Small intestine (tissue), 7 donors: ENCODE data around the gene MTARC2. TPM values are rescaled to one million over a fixed set of nuclear protein-coding genes. Genes with fewer than 3 reads are reported as not detected.
A peak's percentile ranks its signal among the peaks of the same experiment; 100 is the strongest.

Experiments
- DNase-seq, 2 donors: peaks; one replicate each; pipeline versions ENCODE4 v3.0.0 to v3.0.0-alpha.2; 2013
- FAIRE-seq: peaks from 2 replicates; lab custom pipeline; 2012; peaks lifted over from hg19 to GRCh38; lab: Jason Lieb, UNC
- H3K27ac ChIP-seq, 3 donors: one replicate each; pipeline ENCODE4 v1.5.1; 2013; ENCODE audit warnings: low read length in 2 of 3, mild to moderate bottlenecking in 2 of 3, control low read depth in 1 of 3, inconsistent platforms in 1 of 3, low read depth in 1 of 3, moderate library complexity in 1 of 3
- H3K27me3 ChIP-seq, 3 donors: one replicate each; pipeline ENCODE4 v1.6.1; 2013; ENCODE audit warnings: low read length in 3 of 3, inconsistent platforms in 1 of 3; ENCODE audit not compliant: control insufficient read depth in 3 of 3, insufficient read depth in 3 of 3
- H3K36me3 ChIP-seq, 3 donors: one replicate each; pipeline ENCODE4 v1.6.1; 2013; ENCODE audit warnings: low read length in 3 of 3, inconsistent platforms in 1 of 3, low read depth in 1 of 3, mild to moderate bottlenecking in 1 of 3, moderate library complexity in 1 of 3; ENCODE audit not compliant: control insufficient read depth in 3 of 3, insufficient read depth in 2 of 3
- H3K4me1 ChIP-seq, 3 donors: one replicate each; pipeline ENCODE4 v1.6.1; 2013; ENCODE audit warnings: low read length in 2 of 3, inconsistent platforms in 1 of 3, low read depth in 1 of 3, mild to moderate bottlenecking in 1 of 3, moderate library complexity in 1 of 3; ENCODE audit not compliant: control insufficient read depth in 3 of 3, insufficient read depth in 2 of 3
- H3K4me3 ChIP-seq, 3 donors: one replicate each; pipeline ENCODE4 v1.5.1; 2013; ENCODE audit warnings: low read length in 3 of 3, control low read depth in 1 of 3, inconsistent platforms in 1 of 3, low read depth in 1 of 3, mild to moderate bottlenecking in 1 of 3, moderate library complexity in 1 of 3
- H3K9me3 ChIP-seq, 2 donors: one replicate each; pipeline ENCODE4 v1.6.1; 2013; ENCODE audit warnings: low read depth in 1 of 2, low read length in 1 of 2; ENCODE audit not compliant: control insufficient read depth in 2 of 2, insufficient read depth in 1 of 2
- whole genome bisulfite sequencing, 3 donors: extraction: QIAGEN DNeasy Blood & Tissue Kit; methylation state at CpG; one replicate each; pipeline ENCODE4 v1.1.7; 2013; 5-methylcytosine and 5-hydroxymethylcytosine counted together
- polyA plus RNA-seq, 4 donors: library from polyadenylated mRNA; stranded (reverse) in 3 of 4; unstranded in 1 of 4; fragments of 200-250 nt in 3 of 4; fragments of 120-200 nt in 1 of 4; gene quantifications; one replicate each; pipeline versions ENCODE4 v1.2.1 to v1.2.3, GENCODE V29; 2013
- donor health status: healthy with polysubstance abuse.
- donor health status: control.
- donor health status: control.
- donor health status: Bipolar disorder and iron deficiency.
- donor health status: healthy.

The MTARC2 gene
- polyA plus RNA-seq, 4 donors = 31.8 to 93.5 (median 83.3) TPM

DNA sequence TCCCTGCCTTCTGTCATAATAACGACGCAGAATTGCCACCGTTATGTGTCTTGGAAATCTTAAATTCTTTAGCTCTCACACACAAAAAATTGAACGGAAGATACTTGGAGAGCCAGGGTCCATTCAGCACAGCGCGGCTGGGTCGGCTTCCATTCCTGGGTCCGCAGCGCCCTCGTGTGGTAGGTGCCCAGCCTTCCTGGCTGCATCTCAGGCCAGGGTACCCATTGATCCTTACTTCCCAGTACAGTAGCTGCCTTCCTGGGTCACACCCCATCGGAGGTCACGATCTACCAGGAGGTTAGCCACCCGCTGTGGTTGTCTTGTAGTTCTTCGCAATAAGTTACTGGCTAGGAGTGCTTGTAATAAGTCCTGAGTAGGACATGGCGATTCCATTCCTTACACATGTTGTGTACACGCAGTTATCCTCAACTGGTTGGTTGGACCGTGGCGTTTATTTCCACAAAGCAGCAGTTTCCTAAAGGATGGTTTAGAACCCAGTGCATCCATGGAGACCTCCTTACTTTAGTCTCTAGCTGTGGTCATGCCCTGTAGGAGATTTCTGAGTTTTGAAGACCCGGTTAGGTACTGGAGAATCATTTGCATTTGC, 28.7 kb downstream of the MTARC2 start:
- Histone ChIP-seq H3K27me3 (no peaks in the 10 kb centered on the region), H3K27ac (no peak overlapping the region), H3K36me3 (peaks cover 0 to 38% (median 9%) of the 10 kb centered on the region in 3 donors), H3K4me1 (no peaks in the 10 kb centered on the region), H3K4me3 (no peak overlapping the region), H3K9me3 (no peaks in the 10 kb centered on the region)
- DNase-seq (peak; percentile 75 to 86), FAIRE-seq (no peak)
- 31 to 33% (median 32%) methylated on average over 19 of the region's 19 CpGs for WGBS, 3 donors

- peaks cover 0 to 13% (median 0%) of the 10 kb centered on the region in 3 donors for H3K4me1 ChIP-seq
- WGBS, 3 donors = 85 to 90% (median 89%) methylated on average over 3 of the region's 3 CpGs
- H3K9me3 ChIP-seq = no peaks in the 10 kb centered on the region
- H3K36me3 ChIP-seq = peaks cover 0 to 23% (median 4%) of the 10 kb centered on the region in 3 donors
- no peak overlapping the region for H3K4me3 ChIP-seq
- H3K27me3 ChIP-seq = no peaks in the 10 kb centered on the region
- DNase-seq (no peak), FAIRE-seq (no peak)
- H3K27ac ChIP-seq = no peak overlapping the region
These were observed 35.3 kb downstream of the MTARC2 start for GRCh38 chr1:220783453-220783852.

GRCh38 chr1:220784751-220785150, 36.6 kb downstream of the MTARC2 start:
- Histone ChIP-seq H3K4me1 (peaks cover 0 to 13% (median 0%) of the 10 kb centered on the region in 3 donors), H3K9me3 (no peaks in the 10 kb centered on the region), H3K4me3 (no peak overlapping the region), H3K27ac (no peak overlapping the region), H3K27me3 (no peaks in the 10 kb centered on the region), H3K36me3 (peaks cover 0 to 21% (median 4%) of the 10 kb centered on the region in 3 donors)
- FAIRE-seq = no peak
- no peak for DNase-seq
- 94 to 95% (median 94%) methylated on average over 4 of the region's 4 CpGs for WGBS, 3 donors

DNA sequence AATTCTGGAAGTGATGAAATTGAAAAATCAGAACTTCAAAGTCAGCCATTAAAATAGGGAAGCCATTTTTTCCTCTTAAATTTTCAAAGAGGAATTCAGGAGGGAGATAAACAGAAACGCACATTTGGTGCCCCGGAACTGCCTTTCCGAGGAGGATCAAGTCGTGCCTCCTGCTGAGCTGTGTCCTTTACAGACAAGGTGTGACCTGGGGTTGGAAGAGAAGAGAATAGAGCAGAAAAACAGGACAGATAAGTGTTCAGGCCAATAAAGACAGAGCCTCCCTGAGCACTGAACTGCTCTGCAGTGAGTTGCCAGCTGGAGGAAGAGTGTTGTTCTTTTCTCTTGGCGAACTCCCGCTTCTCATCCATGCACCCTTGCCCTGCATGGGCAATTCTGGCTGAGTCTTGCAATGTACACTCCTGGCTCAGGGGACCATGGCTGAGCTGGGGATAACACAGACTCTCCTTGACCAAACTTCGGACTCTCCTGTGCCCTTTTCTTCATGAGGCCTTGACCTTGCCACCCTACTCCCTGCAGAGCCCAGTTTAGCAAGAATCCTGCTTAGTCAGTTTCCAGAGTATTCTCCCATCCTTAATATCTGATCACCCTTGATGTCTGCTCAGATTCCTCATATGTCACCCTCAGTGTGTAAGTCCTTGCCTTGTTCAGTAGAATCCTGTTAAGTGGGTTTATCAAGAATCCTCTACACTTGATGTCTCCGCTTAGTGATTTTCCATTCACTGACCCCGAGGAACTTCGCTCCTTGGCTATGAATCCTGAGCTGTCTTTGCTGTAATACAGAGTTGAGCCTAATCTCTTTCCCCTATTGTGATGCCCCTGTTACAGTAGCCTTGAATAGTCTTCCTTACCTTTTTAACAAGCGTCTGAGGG, 37.3 kb downstream of the MTARC2 start:
- Histone ChIP-seq H3K36me3 (peaks cover 0 to 17% (median 4%) of the 10 kb centered on the region in 3 donors), H3K9me3 (no peaks in the 10 kb centered on the region), H3K27me3 (no peaks in the 10 kb centered on the region), H3K27ac (no peak overlapping the region), H3K4me3 (no peak overlapping the region), H3K4me1 (peaks cover 0 to 14% (median 0%) of the 10 kb centered on the region in 3 donors)
- no peak for FAIRE-seq
- WGBS, 3 donors = 76 to 87% (median 84%) methylated on average over 11 of the region's 11 CpGs
- DNase-seq = no peak

- no peaks in the 10 kb centered on the region for H3K27me3 ChIP-seq
- FAIRE-seq (no peak), DNase-seq (no peak)
- H3K36me3 ChIP-seq = peaks cover 0 to 17% (median 4%) of the 10 kb centered on the region in 3 donors
- peak overlapping the region in 2 of 3 donors; percentile 17 to 52 for H3K27ac ChIP-seq
- 19 to 23% (median 19%) methylated on average over 13 of the region's 13 CpGs for WGBS, 3 donors
- peak overlapping the region in 1 of 3 donors; percentile 54 for H3K4me3 ChIP-seq
- H3K4me1 ChIP-seq = peaks cover 0 to 20% (median 0%) of the 10 kb centered on the region in 3 donors
- no peaks in the 10 kb centered on the region for H3K9me3 ChIP-seq
These were observed 37.9 kb downstream of the MTARC2 start for GRCh38 chr1:220786057-220786336.

DNA sequence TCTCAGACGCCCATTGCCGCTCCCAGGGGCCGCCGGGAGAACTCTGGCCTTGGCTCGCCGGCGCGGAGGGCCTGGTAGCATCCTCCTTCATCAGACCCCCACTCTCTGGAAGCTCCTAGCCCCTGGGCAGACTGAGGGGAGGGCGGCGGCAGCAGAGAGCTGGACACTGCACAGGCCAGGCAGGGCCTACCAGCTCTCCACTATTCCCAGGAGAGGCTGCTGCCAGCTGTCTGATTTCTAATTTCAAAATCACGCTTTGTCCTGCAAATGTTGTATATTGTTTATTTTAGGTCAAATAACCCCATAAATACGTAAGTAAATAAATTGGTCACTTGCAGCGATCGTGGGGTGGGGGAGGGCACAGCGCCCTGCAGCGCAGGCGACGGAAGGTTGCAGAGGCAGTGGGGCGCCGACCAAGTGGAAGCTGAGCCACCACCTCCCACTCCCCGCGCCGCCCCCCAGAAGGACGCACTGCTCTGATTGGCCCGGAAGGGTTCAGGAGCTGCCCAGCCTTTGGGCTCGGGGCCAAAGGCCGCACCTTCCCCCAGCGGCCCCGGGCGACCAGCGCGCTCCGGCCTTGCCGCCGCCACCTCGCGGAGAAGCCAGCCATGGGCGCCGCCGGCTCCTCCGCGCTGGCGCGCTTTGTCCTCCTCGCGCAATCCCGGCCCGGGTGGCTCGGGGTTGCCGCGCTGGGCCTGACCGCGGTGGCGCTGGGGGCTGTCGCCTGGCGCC, 38.4 kb downstream of the MTARC2 start, which contains the start of gene MTARC1:
MTARC1 (plus strand) TSS at position 577 of the 732 bp plus-strand sequence; CDS start at position 609, 32 bp downstream.
- WGBS, 3 donors = 1 to 6% (median 2%) methylated on average over 41 to 56 of the region's 56 CpGs
- H3K36me3 ChIP-seq = peaks cover 0 to 20% (median 2%) of the 10 kb centered on the region in 3 donors
- H3K4me3 ChIP-seq = peak within 1 kb of the TSS; percentile 3 to 58 (median 54)
- no peaks in the 10 kb centered on the region for H3K9me3 ChIP-seq
- no peaks in the 10 kb centered on the region for H3K27me3 ChIP-seq
- no peak for FAIRE-seq
- peak; percentile 78 to 87 for DNase-seq
- peak within 1 kb of the TSS; percentile 22 to 82 (median 56) for H3K27ac ChIP-seq
- H3K4me1 ChIP-seq = peaks cover 0 to 20% (median 0%) of the 10 kb centered on the region in 3 donors

GRCh38 chr1:220787069-220787619, 39.0 kb downstream of the MTARC2 start:
- Histone ChIP-seq H3K27ac (peak overlapping the region; percentile 22 to 82 (median 56)), H3K4me3 (peak overlapping the region; percentile 3 to 58 (median 54)), H3K27me3 (no peaks in the 10 kb centered on the region), H3K9me3 (no peaks in the 10 kb centered on the region), H3K4me1 (peaks cover 0 to 20% (median 0%) of the 10 kb centered on the region in 3 donors), H3K36me3 (peaks cover 0 to 24% (median 2%) of the 10 kb centered on the region in 3 donors)
- DNase-seq (peak; percentile 82 to 85), FAIRE-seq (no peak)
- WGBS, 3 donors = 3 to 7% (median 5%) methylated on average over 30 to 32 of the region's 32 CpGs
